ENCODE measurements around the gene NRP2.

NRP2 gene

DNA sequence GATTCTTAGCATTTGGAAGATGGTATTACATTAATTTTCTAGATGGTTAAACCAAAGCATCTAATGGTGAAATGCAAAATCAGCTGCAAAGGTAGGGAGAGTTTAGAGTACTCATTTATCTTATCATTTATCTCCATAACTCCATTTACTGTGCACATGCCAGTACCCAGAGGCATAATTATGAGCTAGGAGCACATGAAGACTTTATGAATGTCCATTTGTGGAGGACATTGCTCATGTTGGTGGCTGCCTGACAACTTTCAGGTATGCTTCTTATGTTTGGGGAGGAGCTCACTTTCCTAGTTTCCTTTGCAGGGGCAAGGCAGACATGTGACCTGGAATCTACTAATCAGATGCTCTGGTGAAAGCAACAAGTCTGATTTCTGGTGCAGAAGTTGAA is 134.0 kb downstream of the NRP2 start:
- Histone ChIP-seq H3F3A (ENCODE audit: control insufficient read depth, insufficient read depth) (no peaks in the 10 kb centered on the region), H3K36me3 (ENCODE audit: control insufficient read depth, low read length) (no peaks in the 10 kb centered on the region), H4K20me1 (ENCODE audit: control insufficient read depth, insufficient read depth, low read depth, low read length) (no peaks in the 10 kb centered on the region), H3K4me1 (ENCODE audit: control insufficient read depth, low read length) (no peaks in the 10 kb centered on the region), H3K27ac (ENCODE audit: low read depth, low read length) (no peak overlapping the region), H3K79me2 (ENCODE audit: control insufficient read depth, low read length) (no peaks in the 10 kb centered on the region), H3K27me3 (ENCODE audit: control insufficient read depth, low read length) (0 out of 2 replicates have a peak, but pooled peaks cover 4% of the 10 kb centered on the region), H3K9me2 (replicated peaks; ENCODE audit: control insufficient read depth, low read length) (no peaks in the 10 kb centered on the region), H3K9me3 (ENCODE audit: control insufficient read depth, insufficient read depth, low read length) (no peaks in the 10 kb centered on the region), H3K4me2 (ENCODE audit: low read length) (no peak overlapping the region), H3K4me3 (ENCODE audit: low read length) (no peak overlapping the region)
- TF ChIP-seq CTCF (IDR thresholded peaks at IDR 0.05; ENCODE audit: low read depth, low read length, poor library complexity, severe bottlenecking), result no peak

- H3K4me1 ChIP-seq (ENCODE audit: control insufficient read depth, low read length), result peaks cover 12% of the 10 kb centered on the region
- H3K9me2 ChIP-seq (replicated peaks; ENCODE audit: control insufficient read depth, low read length), result no peaks in the 10 kb centered on the region
- no peaks in the 10 kb centered on the region for H3K79me2 ChIP-seq (ENCODE audit: control insufficient read depth, low read length)
- H3F3A ChIP-seq (ENCODE audit: control insufficient read depth, insufficient read depth), result no peaks in the 10 kb centered on the region
- no peak for TF ChIP-seq EZH2phosphoT487 (IDR thresholded peaks at IDR 0.05; ENCODE audit: borderline replicate concordance, low read length)
- no peak for TF ChIP-seq CTCF (IDR thresholded peaks at IDR 0.05; ENCODE audit: low read depth, low read length, poor library complexity, severe bottlenecking)
- no peaks in the 10 kb centered on the region for H3K36me3 ChIP-seq (ENCODE audit: control insufficient read depth, low read length)
- no peaks in the 10 kb centered on the region for H3K27me3 ChIP-seq (ENCODE audit: control insufficient read depth, low read length)
- H3K9me3 ChIP-seq (ENCODE audit: control insufficient read depth, insufficient read depth, low read length), result peaks cover 14% of the 10 kb centered on the region
- no peaks in the 10 kb centered on the region for H4K20me1 ChIP-seq (ENCODE audit: control insufficient read depth, insufficient read depth, low read depth, low read length)
- H3K27ac ChIP-seq (ENCODE audit: low read depth, low read length), result no peak overlapping the region
- H3K4me3 ChIP-seq (ENCODE audit: low read length), result no peak overlapping the region
- H3K4me2 ChIP-seq (ENCODE audit: low read length), result no peak overlapping the region
These were observed 140.3 kb downstream of the NRP2 start for GRCh38 chr2:205822579-205822978.

DNA sequence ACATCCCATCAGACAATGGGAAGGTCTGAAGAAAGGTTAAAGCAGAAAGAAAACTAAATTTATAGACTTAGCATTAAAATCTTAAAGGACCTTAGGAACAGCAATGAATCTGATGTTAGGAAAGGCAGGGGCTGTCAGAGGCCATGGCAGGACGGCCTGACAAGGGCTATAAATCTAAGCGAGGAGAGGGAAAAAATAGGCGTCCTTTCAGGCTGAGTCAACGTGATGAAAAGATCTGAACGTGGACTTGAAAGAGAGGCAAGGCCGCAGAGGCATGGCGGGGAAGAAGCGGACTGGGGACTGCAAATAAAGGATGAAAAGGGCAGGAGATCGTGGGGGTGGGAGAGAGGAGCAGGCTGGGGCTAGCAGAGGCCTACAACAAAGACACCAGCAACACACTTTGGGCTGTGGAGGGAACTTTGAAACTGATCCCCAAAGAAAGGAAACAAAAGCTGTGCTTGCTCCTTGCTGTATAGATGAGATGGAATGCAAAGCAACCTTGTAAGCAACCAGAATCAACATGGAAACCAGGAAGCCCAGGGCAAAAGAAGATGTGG is 145.6 kb downstream of the NRP2 start:
- Histone ChIP-seq H3K4me1 (ENCODE audit: control insufficient read depth, low read length) (peaks cover 35% of the 10 kb centered on the region), H3K4me3 (ENCODE audit: low read length) (no peak overlapping the region), H3F3A (ENCODE audit: control insufficient read depth, insufficient read depth) (no peaks in the 10 kb centered on the region), H3K4me2 (ENCODE audit: low read length) (no peak overlapping the region), H3K27ac (ENCODE audit: low read depth, low read length) (no peak overlapping the region), H3K79me2 (ENCODE audit: control insufficient read depth, low read length) (no peaks in the 10 kb centered on the region), H4K20me1 (ENCODE audit: control insufficient read depth, insufficient read depth, low read depth, low read length) (no peaks in the 10 kb centered on the region), H3K36me3 (ENCODE audit: control insufficient read depth, low read length) (no peaks in the 10 kb centered on the region), H3K9me3 (ENCODE audit: control insufficient read depth, insufficient read depth, low read length) (peaks cover 14% of the 10 kb centered on the region), H3K9me2 (replicated peaks; ENCODE audit: control insufficient read depth, low read length) (no peaks in the 10 kb centered on the region), H3K27me3 (ENCODE audit: control insufficient read depth, low read length) (no peaks in the 10 kb centered on the region)
- no peak for TF ChIP-seq CTCF (IDR thresholded peaks at IDR 0.05; ENCODE audit: low read depth, low read length, poor library complexity, severe bottlenecking)
- no peak for TF ChIP-seq EZH2phosphoT487 (IDR thresholded peaks at IDR 0.05; ENCODE audit: borderline replicate concordance, low read length)

Data from DOHH2 (cell line).